ENCODE measurements around the gene CDC25A.
A peak's percentile ranks its signal among the peaks of the same experiment; 100 is the strongest.

Gene CDC25A

DNA sequence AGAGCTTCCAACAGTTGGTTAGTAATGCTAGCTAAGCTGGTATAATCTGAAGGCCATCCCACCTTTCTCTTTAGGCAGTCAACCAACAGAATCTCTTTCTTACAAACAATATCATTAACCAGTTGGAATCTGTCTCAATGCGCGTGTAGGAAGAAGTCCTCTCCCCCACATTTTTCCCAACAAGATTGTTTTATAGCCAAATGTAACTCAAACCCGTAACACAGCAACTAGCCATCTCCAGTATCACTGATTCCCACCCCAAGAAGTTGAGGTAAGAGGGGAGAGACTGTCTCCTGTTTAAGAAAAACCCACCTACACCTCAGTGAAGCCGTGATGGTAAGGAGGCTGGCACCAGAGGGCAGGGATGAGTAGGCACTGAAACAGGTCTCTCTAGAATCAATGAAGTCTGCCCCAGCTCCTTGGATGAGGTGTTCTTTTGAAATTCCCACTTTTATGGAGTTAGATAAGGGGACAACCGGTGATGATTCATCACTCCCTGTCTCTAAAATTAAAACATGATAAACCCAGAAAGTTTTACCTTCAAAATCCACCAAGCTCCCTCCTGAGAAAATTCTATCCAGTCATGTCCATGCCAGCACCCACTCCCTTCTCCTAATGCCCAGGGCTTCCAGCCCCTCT, 30.9 kb downstream of the CDC25A start:
- DNase-seq (ENCODE audit: insufficient read length) (no peak), FAIRE-seq (no peak)
- TF ChIP-seq POLR2A (IDR thresholded peaks at IDR 0.05; ENCODE audit: low read depth, low read length), result peak; percentile 15; the same call in 1 of the 2 replicates
- TF ChIP-seq POLR2AphosphoS5 (IDR thresholded peaks at IDR 0.05; ENCODE audit: low read depth, low read length), result no peak
- no peak for TF ChIP-seq TAF1 (IDR thresholded peaks at IDR 0.05; ENCODE audit: borderline replicate concordance, low read depth, low read length)

DNA sequence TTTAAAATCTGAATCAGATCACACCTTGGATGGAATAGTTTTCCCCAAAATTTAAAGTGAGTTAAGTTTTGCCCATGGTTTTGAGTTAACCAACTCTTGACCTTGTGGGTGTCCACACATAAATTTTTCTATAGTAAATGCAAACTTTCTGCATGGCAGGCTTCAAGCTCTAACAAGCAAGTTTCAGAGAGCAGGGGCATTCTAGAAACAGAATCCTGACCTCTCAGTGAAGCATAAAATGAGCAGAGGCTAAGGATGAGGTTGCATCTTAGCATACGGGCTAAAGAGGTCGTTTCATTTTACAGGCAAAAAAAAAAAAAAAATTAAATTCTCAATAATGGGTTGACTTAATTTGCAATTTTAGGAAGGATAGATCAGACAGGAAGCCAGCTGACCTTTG, 32.1 kb downstream of the CDC25A start:
- FAIRE-seq, result no peak
- no peak for DNase-seq (ENCODE audit: insufficient read length)
- TF ChIP-seq POLR2AphosphoS5 (IDR thresholded peaks at IDR 0.05; ENCODE audit: low read depth, low read length), result no peak
- no peak for TF ChIP-seq POLR2A (IDR thresholded peaks at IDR 0.05; ENCODE audit: low read depth, low read length)
- no peak for TF ChIP-seq TAF1 (IDR thresholded peaks at IDR 0.05; ENCODE audit: borderline replicate concordance, low read depth, low read length)

DNA sequence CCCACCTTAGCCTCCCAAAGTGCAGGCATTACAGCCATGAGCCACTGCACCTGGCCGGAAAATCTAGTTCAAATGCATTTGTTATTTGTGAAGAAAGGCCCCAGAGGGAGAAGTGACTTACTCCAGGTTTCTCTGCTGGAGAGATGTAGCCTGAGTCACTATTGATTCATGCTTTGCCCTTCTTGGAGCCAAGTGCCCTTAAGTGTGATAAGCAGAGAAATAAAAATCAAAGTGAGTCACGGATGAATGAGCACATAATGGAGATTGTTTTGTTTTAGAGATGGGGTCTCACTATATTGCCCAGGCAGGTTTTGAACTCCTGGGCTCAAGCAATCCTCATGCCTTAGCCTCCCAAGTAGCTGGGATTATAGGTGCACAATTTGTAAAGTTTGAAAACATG, 33.1 kb downstream of the CDC25A start:
- DNase-seq (ENCODE audit: insufficient read length) (no peak), FAIRE-seq (no peak)
- TF ChIP-seq POLR2A (IDR thresholded peaks at IDR 0.05; ENCODE audit: low read depth, low read length) (no peak), TAF1 (IDR thresholded peaks at IDR 0.05; ENCODE audit: borderline replicate concordance, low read depth, low read length) (no peak), POLR2AphosphoS5 (IDR thresholded peaks at IDR 0.05; ENCODE audit: low read depth, low read length) (no peak)

DNA sequence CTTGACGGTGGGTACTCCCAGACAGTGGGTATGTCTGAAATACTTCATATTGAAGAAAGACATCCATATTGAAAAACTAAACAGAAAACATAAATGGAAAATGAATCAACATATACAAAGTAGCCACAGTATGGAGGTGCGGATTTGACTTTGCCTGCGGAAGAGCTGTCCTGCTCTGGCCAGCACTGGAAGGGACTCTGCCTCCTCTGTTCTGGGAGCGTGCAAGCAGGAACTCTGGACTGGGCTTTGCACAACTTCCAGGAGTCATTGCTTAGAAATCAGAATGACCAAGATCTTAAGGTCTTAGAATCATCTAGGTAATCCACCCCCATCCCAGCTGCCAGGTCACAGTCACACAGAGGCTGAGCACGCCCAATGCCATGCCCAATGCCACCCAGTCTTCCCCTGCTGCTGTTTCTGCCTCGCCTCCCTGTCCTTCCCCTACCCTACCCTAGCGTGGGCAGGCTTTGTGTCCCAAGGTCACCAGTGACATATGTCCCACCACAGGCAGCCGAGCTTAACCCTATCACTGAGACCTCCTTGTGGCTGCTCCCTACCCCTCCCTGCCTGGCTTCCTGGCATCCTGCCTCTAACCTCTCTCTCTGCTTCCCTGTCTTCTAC, 36.3 kb downstream of the CDC25A start:
- FAIRE-seq (no peak), DNase-seq (ENCODE audit: insufficient read length) (no peak)
- no peak for TF ChIP-seq TAF1 (IDR thresholded peaks at IDR 0.05; ENCODE audit: borderline replicate concordance, low read depth, low read length)
- no peak for TF ChIP-seq POLR2AphosphoS5 (IDR thresholded peaks at IDR 0.05; ENCODE audit: low read depth, low read length)
- TF ChIP-seq POLR2A (IDR thresholded peaks at IDR 0.05; ENCODE audit: low read depth, low read length), result no peak

DNA sequence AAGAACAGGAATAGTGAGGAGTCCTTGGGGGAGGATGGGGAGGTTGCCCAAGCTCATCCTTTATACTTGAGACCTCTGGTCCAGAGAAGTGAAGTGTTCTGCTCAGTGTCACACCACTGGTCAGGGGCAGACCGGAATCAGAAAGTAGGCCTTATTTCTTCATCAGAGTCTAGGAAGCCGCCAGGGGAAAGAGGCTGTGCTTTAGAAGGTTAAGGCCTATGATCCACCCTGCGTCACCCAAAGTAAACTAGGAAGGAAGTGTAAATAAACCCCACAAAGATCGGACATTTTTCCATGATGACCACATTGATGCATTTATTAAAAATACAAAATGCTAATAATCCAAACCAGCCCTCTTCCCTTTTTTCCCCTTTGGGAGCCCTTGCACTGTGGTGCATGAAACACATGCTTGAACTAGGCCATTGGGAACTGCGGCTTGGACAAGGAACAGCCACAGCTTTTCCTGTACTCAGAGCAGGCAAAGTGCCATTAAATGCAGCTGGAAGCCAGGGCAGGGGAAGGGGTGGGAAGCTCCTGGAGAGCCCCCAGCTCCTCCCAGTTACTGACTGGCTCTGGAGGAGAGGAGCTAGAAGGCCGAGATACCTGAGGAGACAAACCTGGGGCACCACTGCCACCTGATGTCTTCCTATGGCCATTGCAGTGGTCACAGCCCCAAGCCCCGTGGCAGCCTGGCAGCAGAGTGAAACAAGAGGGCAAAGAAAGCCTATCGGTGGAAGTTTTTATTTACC, 37.0 kb downstream of the CDC25A start:
- TF ChIP-seq POLR2A (IDR thresholded peaks at IDR 0.05; ENCODE audit: low read depth, low read length), result no peak
- TF ChIP-seq TAF1 (IDR thresholded peaks at IDR 0.05; ENCODE audit: borderline replicate concordance, low read depth, low read length), result no peak
- TF ChIP-seq POLR2AphosphoS5 (IDR thresholded peaks at IDR 0.05; ENCODE audit: low read depth, low read length), result no peak
- peak; percentile 76 for FAIRE-seq
- DNase-seq (ENCODE audit: insufficient read length), result peak; percentile 57

DNA sequence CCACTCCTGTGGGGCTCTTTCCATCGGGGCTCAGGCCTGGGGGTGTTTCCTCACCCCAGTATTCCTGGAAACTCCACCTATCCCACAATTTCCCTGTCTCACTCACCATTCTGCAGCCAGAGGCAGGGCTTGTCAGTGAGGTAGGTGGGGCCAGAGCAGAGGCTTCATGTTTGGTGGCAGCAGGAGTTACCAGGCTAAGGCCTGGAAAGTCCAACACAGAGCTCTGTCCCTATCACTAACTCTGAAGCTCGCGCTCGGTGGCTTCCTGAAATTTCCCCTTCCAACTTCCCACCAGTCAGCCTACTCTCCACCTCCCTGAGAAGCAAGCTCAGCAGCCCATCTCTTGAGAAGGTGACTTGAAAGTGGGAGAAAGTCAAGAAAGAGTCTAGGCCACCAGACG, 44.2 kb downstream of the CDC25A start:
- no peak for TF ChIP-seq TAF1 (IDR thresholded peaks at IDR 0.05; ENCODE audit: borderline replicate concordance, low read depth, low read length)
- no peak for DNase-seq (ENCODE audit: insufficient read length)
- no peak for FAIRE-seq

DNA sequence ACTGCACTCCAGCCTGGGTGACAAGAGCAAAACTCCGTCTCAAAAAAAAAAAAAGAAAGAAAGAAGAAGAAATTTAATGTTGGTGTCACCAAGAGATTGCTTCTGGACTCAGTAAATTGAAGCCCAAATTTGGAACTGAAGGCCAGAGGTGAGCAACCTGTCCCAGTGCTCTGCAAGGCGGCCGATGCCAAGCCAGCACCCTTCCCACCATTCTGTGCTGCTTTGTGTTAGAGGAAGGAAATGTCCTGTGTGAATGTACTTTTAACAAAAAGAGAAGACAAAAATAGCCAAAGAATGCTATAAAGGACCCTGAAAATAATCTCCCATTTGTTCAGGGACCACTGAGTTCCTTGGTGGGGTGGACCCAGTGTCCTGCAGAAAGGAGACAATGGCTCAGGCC, 44.6 kb downstream of the CDC25A start:
- FAIRE-seq (no peak), DNase-seq (ENCODE audit: insufficient read length) (no peak)
- TF ChIP-seq POLR2A (IDR thresholded peaks at IDR 0.05; ENCODE audit: low read depth, low read length), result no peak
- no peak for TF ChIP-seq TAF1 (IDR thresholded peaks at IDR 0.05; ENCODE audit: borderline replicate concordance, low read depth, low read length)
- TF ChIP-seq POLR2AphosphoS5 (IDR thresholded peaks at IDR 0.05; ENCODE audit: low read depth, low read length), result no peak

DNA sequence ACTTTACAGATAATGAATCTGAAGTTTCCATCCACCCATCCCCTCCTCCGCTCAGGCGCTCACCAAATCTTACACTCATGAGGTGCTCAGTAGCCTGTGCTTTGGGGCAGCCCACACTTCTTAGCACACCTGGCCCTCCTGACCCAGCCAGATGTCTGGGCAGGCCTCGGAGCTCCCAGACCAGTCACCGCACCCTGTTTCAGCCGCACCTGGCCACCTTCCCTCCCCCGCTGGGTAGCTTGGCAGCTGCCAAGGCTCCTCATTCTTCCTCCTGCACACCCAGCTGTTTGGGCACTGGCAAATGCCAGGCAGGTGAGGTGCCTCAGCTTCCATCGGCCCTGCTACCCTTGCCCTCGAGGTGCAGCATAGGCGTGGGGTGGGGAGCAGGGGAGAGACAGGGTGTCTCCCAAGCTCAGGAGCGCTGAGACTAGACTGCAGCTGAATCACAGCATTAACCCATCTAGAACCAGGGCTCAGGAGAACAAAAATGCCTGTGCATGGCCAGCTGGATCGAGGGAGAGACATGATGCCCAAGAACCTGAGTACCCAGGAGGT, 45.8 kb downstream of the CDC25A start:
- DNase-seq (ENCODE audit: insufficient read length) (no peak), FAIRE-seq (no peak)
- TF ChIP-seq POLR2A (IDR thresholded peaks at IDR 0.05; ENCODE audit: low read depth, low read length), result no peak
- no peak for TF ChIP-seq POLR2AphosphoS5 (IDR thresholded peaks at IDR 0.05; ENCODE audit: low read depth, low read length)
- no peak for TF ChIP-seq TAF1 (IDR thresholded peaks at IDR 0.05; ENCODE audit: borderline replicate concordance, low read depth, low read length)

DNA sequence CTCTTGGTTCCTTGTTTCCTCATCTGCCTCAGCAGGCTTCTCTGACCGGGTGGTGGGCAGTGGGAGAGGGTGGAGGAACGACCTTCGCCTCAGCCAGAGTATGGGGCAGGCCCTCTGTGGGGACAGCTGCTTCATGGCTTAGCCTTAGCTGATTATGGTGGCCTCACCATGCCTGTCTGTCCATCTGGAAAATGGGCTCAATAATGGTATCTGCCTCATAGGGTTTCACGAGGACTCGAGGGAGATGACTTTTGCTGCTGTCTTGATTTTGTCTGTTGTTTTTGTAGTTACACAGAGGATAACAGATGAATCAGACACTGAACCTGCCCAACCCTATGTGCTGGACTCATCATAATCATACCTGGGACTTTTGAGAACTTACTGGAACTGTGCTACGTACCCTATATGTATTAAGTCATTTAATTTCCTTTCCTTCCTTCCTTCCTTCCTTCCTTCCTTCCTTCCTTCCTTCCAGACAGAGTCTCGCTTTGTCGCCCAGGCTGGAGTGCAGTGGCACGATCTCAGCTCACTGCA, 46.5 kb downstream of the CDC25A start:
- FAIRE-seq (no peak), DNase-seq (ENCODE audit: insufficient read length) (no peak)
- TF ChIP-seq TAF1 (IDR thresholded peaks at IDR 0.05; ENCODE audit: borderline replicate concordance, low read depth, low read length), result no peak
- TF ChIP-seq POLR2A (IDR thresholded peaks at IDR 0.05; ENCODE audit: low read depth, low read length), result no peak

DNA sequence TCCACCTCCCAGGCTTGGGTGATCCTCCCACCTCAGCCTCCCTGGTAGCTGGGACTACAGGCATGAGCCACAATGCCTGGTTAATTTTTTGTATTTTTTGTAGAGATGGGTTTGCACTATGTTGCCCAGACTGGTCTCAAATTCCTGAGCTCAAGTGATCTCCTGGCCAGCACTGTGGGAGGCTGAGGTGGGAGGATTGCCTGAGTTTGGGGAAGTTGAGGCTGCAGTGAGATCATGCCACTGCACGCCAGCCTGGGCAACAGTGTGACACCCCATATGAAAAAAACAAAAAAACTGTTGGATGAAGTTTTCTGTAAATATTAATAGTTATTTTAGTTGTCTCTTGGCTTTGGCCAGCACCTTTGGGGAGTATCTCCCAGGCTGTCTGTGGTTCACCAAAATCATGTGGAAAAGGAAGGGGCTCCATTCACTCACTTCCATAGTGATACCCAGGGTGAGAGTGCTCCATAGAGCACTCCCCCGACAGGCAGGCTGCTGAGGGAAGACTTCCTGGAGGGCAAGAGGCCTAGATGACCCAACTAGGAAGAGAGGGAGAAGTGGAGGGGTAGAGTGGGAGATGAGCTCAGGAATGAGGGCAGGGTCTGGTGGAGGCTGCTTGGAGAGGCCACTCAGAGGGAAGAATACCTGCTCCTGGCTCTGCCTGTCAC, 47.1 kb downstream of the CDC25A start:
- no peak for DNase-seq (ENCODE audit: insufficient read length)
- peak; percentile 62 for FAIRE-seq
- TF ChIP-seq POLR2A (IDR thresholded peaks at IDR 0.05; ENCODE audit: low read depth, low read length) (no peak), TAF1 (IDR thresholded peaks at IDR 0.05; ENCODE audit: borderline replicate concordance, low read depth, low read length) (no peak), POLR2AphosphoS5 (IDR thresholded peaks at IDR 0.05; ENCODE audit: low read depth, low read length) (no peak)

DNA sequence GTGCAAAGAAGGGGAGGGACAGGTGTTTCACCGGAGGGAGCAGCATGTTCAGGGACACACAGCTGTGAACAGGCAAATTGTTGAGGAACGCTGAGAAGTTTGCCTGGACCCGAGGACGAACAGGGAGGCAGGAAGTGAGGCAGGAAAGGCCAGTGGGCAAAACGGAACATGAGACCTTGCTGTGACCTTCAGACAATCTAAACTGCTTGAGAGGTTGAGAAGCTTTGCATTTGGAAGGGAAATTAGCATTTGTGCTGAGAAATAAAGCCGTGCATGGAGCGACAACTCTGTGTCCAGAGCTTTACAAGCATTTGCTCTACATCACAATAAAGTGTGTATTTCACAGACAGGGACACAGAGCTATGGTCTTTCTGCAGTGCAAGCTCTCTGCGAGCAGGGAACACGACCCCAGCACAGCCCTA, 47.9 kb downstream of the CDC25A start:
- FAIRE-seq (no peak), DNase-seq (ENCODE audit: insufficient read length) (no peak)
- TF ChIP-seq POLR2AphosphoS5 (IDR thresholded peaks at IDR 0.05; ENCODE audit: low read depth, low read length), result no peak
- TF ChIP-seq POLR2A (IDR thresholded peaks at IDR 0.05; ENCODE audit: low read depth, low read length), result no peak
- no peak for TF ChIP-seq TAF1 (IDR thresholded peaks at IDR 0.05; ENCODE audit: borderline replicate concordance, low read depth, low read length)

Measured in GM12892 (cell line).